ENCODE results near the gene FBXO8.

GRCh38 chr4:174207367-174207766 is 76.1 kb downstream of the FBXO8 start:
- TF ChIP-seq CTCF (IDR thresholded peaks at IDR 0.05) = no peak
- no peak for TF ChIP-seq POLR2AphosphoS5 (IDR thresholded peaks at IDR 0.05; ENCODE audit: low read depth, low read length)
